K562 (cell line): ENCODE data around the gene EHBP1. TPM values are rescaled to one million over a fixed set of nuclear protein-coding genes. Genes with fewer than 3 reads are reported as not detected.

Experiments
- ATAC-seq: fragments of 200-7000 bp; cut with Tn5 transposase; 3 replicates; pipeline ENCODE4 v1.9.1; 2020; ENCODE audit warnings: moderate library complexity
- BruUV-seq: library from RNA; stranded (reverse); fragments of 400-500 nt; replicated peaks from 2 replicates; lab custom pipeline; 2021; lab: Mats Ljungman, UMichigan
- CTCF ChIA-PET: fragments of 300-600 bp; formaldehyde crosslinking; extraction: SDS; loops from one replicate; lab custom pipeline; 2021; ENCODE audit warnings: low intra/inter-chr PET ratio; lab: Yijun Ruan, JAX
- POLR2A ChIA-PET: fragments of 300-600, 350-650 bp; sonication (Branson Sonifier 250); formaldehyde crosslinking; extraction: SDS; loops from one replicate; lab custom pipeline; 2021; ENCODE audit warnings: antibody characterized with exemption, inconsistent platforms; lab: Yijun Ruan, JAX
- DNase-seq, 4 experiments: peaks; one replicate each; pipeline versions ENCODE4 v3.0.0 to v3.0.0-alpha.2; 2011 to 2018; ENCODE audit warnings: low spot score in 3 of 4, mixed read lengths in 3 of 4; ENCODE audit errors: extremely low read depth in 1 of 4
- FAIRE-seq: peaks from 2 replicates; lab custom pipeline; 2011; peaks lifted over from hg19 to GRCh38; lab: Jason Lieb, UNC
- H2AFZ ChIP-seq: 2 replicates; pipeline ENCODE4 v1.6.0; 2011; ENCODE audit warnings: low read depth, low read length, control low read depth, inconsistent platforms
- H3K27ac ChIP-seq: fragments of 200-600 bp; 3 replicates; pipeline ENCODE4 v1.8.0; 2011; ENCODE audit warnings: low read depth, mild to moderate bottlenecking, control low read depth, inconsistent platforms, low read length, moderate library complexity, mixed read lengths; ENCODE audit errors: extremely low read depth
- H3K27me3 ChIP-seq, 2 experiments: fragments of 300-600 bp in 1 of 2; 2 replicates in 1 of 2; 3 replicates in 1 of 2; pipeline versions ENCODE4 v1.6.0 to v1.8.0; 2011; ENCODE audit warnings: inconsistent platforms in 2 of 2, low read length in 2 of 2, mild to moderate bottlenecking in 1 of 2, mixed read lengths in 1 of 2, moderate library complexity in 1 of 2; ENCODE audit not compliant: control insufficient read depth in 2 of 2, insufficient read depth in 2 of 2
- H3K36me3 ChIP-seq: fragments of 300-600 bp; 3 replicates; pipeline ENCODE4 v1.8.0; 2011; ENCODE audit warnings: mild to moderate bottlenecking, low read length, inconsistent platforms; ENCODE audit not compliant: control insufficient read depth, insufficient read depth
- H3K4me1 ChIP-seq, 2 experiments: fragments of 200-600 bp in 1 of 2; replicated peaks in 1 of 2; 2 replicates in 1 of 2; 3 replicates in 1 of 2; pipeline versions ENCODE4 v1.5.1 to v1.8.0; 2011; ENCODE audit warnings: inconsistent platforms in 2 of 2, low read length in 2 of 2, mild to moderate bottlenecking in 1 of 2, mixed read lengths in 1 of 2, moderate library complexity in 1 of 2; ENCODE audit not compliant: control insufficient read depth in 2 of 2, insufficient read depth in 2 of 2
- H3K4me2 ChIP-seq: 2 replicates; pipeline ENCODE4 v1.6.1; 2011; ENCODE audit warnings: low read length, control low read depth, inconsistent platforms, mixed read lengths; ENCODE audit not compliant: insufficient read depth
- H3K4me3 ChIP-seq: fragments of 200-600 bp; sonication (generic), shearing (Covaris generic); 2 replicates; pipeline ENCODE4 v1.5.1; 2016; ENCODE audit warnings: control low read depth, inconsistent platforms
- H3K79me2 ChIP-seq: fragments of 200-600 bp; 3 replicates; pipeline ENCODE4 v1.8.0; 2011; ENCODE audit warnings: low read length, inconsistent platforms; ENCODE audit not compliant: control insufficient read depth, insufficient read depth
- H3K9ac ChIP-seq, 2 experiments: 2 replicates each; pipeline versions ENCODE4 v1.6.0 to v1.6.1; 2011; ENCODE audit warnings: low read depth in 2 of 2, low read length in 2 of 2, control low read depth in 1 of 2, inconsistent platforms in 1 of 2, mild to moderate bottlenecking in 1 of 2, mixed read lengths in 1 of 2; ENCODE audit not compliant: insufficient read depth in 1 of 2
- H3K9me1 ChIP-seq: one replicate; pipeline ENCODE4 v1.6.0; 2011; ENCODE audit warnings: inconsistent platforms, mild to moderate bottlenecking, low read length, moderate library complexity; ENCODE audit not compliant: control insufficient read depth, insufficient read depth
- H3K9me3 ChIP-seq: replicated peaks from 2 replicates; pipeline ENCODE4 v1.5.1; 2011; ENCODE audit warnings: low read depth, low read length, inconsistent platforms; ENCODE audit not compliant: control insufficient read depth, insufficient read depth
- H4K20me1 ChIP-seq: replicated peaks from 2 replicates; pipeline ENCODE4 v1.6.1; 2011; ENCODE audit warnings: low read length, inconsistent platforms, mixed read lengths; ENCODE audit not compliant: control insufficient read depth, insufficient read depth
- BCLAF1 ChIP-seq, 2 experiments: fragments of 450-650 bp in 1 of 2; IDR thresholded peaks; 2 replicates each; pipeline ENCODE4 v1.6.1; 2011 to 2017; ENCODE audit warnings: low read depth in 2 of 2, antibody characterized with exemption in 1 of 2, borderline replicate concordance in 1 of 2, low read length in 1 of 2, mild to moderate bottlenecking in 1 of 2, mixed read lengths in 1 of 2; ENCODE audit not compliant: control insufficient read depth in 1 of 2
- CC2D1A ChIP-seq: fragments of 450-650 bp; IDR thresholded peaks from 2 replicates; pipeline ENCODE4 v1.6.1; 2017; ENCODE audit warnings: mild to moderate bottlenecking
- CHCHD3 ChIP-seq: fragments of 250-450 bp; sonication (Bioruptor Pico); IDR thresholded peaks from 2 replicates; pipeline ENCODE4 v2.1.2; 2022; ENCODE audit warnings: mild to moderate bottlenecking
- DDX20 ChIP-seq: fragments of 450-650 bp; IDR thresholded peaks from 2 replicates; pipeline ENCODE4 v1.6.1; 2016; ENCODE audit warnings: missing genetic modification characterization, low read depth, mild to moderate bottlenecking, missing compliant biosample characterization, moderate library complexity
- ELF4 ChIP-seq: fragments of 450-650 bp; formaldehyde crosslinking; IDR thresholded peaks from 2 replicates; pipeline ENCODE4 v1.4.0; 2022; ENCODE audit warnings: missing genetic modification characterization
- LCOR ChIP-seq: sonication (generic); formaldehyde crosslinking; IDR thresholded peaks from 2 replicates; pipeline ENCODE4 v1.8.0; 2022; ENCODE audit warnings: mild to moderate bottlenecking, missing genetic modification reagents
- MAFF ChIP-seq: IDR thresholded peaks from 2 replicates; pipeline ENCODE4 v1.6.1; 2012; ENCODE audit warnings: low read length, improper control_type of control experiment
- NR2F6 ChIP-seq: fragments of 450-650 bp; formaldehyde crosslinking; IDR thresholded peaks from 2 replicates; pipeline ENCODE4 v1.4.0; 2020; ENCODE audit warnings: mild to moderate bottlenecking
- WHSC1 ChIP-seq: IDR thresholded peaks from one replicate; pipeline ENCODE4 v1.6.1; 2012; ENCODE audit warnings: low read length, control low read depth, inconsistent platforms
- ZNF707 ChIP-seq: fragments of 250-450 bp; sonication (Bioruptor Pico); conservative IDR thresholded peaks from 2 replicates; pipeline ENCODE4 v1.8.0; 2022; ENCODE audit warnings: inconsistent platforms, mild to moderate bottlenecking, moderate library complexity
- in situ Hi-C: fragments of 300-500 bp; cut with MboI; formaldehyde crosslinking; loops from 4 replicates; pipeline ENCODE4 v1.15.0; 2018; ENCODE audit warnings: inconsistent platforms, mixed read lengths
- intact Hi-C: fragments of 100-400 bp; cut with micrococcal nuclease; formaldehyde crosslinking; loops from 2 replicates; pipeline ENCODE4 v1.14.2; 2022
- polyA plus RNA-seq, 8 experiments: library from polyadenylated mRNA; depleted of rRNA in 4 of 8; stranded (reverse) in 5 of 8; unstranded in 3 of 8; fragments of >200 nt; fragmentation: Nextera tagmentation in 2 of 8; fragmentation: Illumina TruSeq in 1 of 8; extraction: Ambion mirVana in 2 of 8; extraction: Trizol in 1 of 8; gene quantifications; 2 replicates each; pipeline versions ENCODE4 v1.2.1 to v1.2.3, GENCODE V29; 2011 to 2014; ENCODE audit warnings: inconsistent platforms in 1 of 8, missing spikeins in 1 of 8
- total RNA-seq, 7 experiments: library from RNA; depleted of rRNA in 6 of 7; stranded (reverse); fragments of >200 nt in 6 of 7; fragmentation: Illumina TruSeq in 2 of 7; extraction: Trizol in 2 of 7; gene quantifications; 2 replicates each; pipeline versions ENCODE4 v1.2.1 to v1.2.3, GENCODE V29; 2011 to 2021; ENCODE audit warnings: low replicate concordance in 1 of 7

The EHBP1 gene
- total and polyA plus RNA-seq, 9 of the 15 experiments (the other 6 are each of a cell fraction or from before 2014, with no cell fraction given) = 8.9 to 26.6 (median 19.3) TPM

- TF ChIP-seq CHCHD3 (CRISPR knock-in tag) = no peak
- TF ChIP-seq ZNF707 = no peak
- no peak for TF ChIP-seq DDX20 (tag)
- TF ChIP-seq ELF4 (CRISPR knock-in tag) = no peak
- TF ChIP-seq BCLAF1 (IDR thresholded peaks at IDR 0.05; ENCODE audit: borderline replicate concordance in 1 of 2, control insufficient read depth in 1 of 2, low read depth in 2 of 2, low read length in 1 of 2) = no peak
- TF ChIP-seq MAFF = no peak
- no peak for TF ChIP-seq CC2D1A
- TF ChIP-seq NR2F6 (CRISPR knock-in tag) = no peak
- TF ChIP-seq LCOR (CRISPR knock-in tag) = no peak
- no peak for TF ChIP-seq WHSC1
- FAIRE-seq (no peak), ATAC-seq (no peak), DNase-seq (no peak)
- H3K9me3 ChIP-seq = peaks cover 1% of the 10 kb centered on the region; the same call in 1 of the 2 replicates
- POLR2A ChIA-PET = interaction anchor here (0.5 kb wide), 1 partner anchor 36 kb away, joined by 3 read pairs; no protein-coding TSS in a partner anchor
- H3K27me3 ChIP-seq = no peaks in the 10 kb centered on the region
- H3K4me1 ChIP-seq = peaks cover 0 to 9% of the 10 kb centered on the region in 2 experiments; a peak in 3 of 5 replicates
- in situ Hi-C loops = no loop called here
- BruUV-seq = no TSS peak
- no peak overlapping the region for H3K27ac ChIP-seq
- no peaks in the 10 kb centered on the region; the same call in 2 of the 3 replicates for H3K36me3 ChIP-seq
- no peak overlapping the region for H3K4me3 ChIP-seq
- no peaks in the 10 kb centered on the region for H3K79me2 ChIP-seq
- intact Hi-C loops = no loop called here
- CTCF ChIA-PET = no interaction called here
- no peaks in the 10 kb centered on the region for H4K20me1 ChIP-seq
- H3K9ac ChIP-seq = no peak overlapping the region
- no peak overlapping the region for H2AFZ ChIP-seq
- no peaks in the 10 kb centered on the region for H3K9me1 ChIP-seq
- H3K4me2 ChIP-seq = no peak overlapping the region
These were observed 217.7 kb downstream of the EHBP1 start for GRCh38 chr2:62923242-62923641.
